Stimulated activated CD4-positive, alpha-beta T cell treated with anti-CD3 and anti-CD28 coated beads, Interleukin-2, amount 100 ng/mL, for 24 hours (primary cell): ENCODE measurements around the gene KPTN.

Source experiments
- DNase-seq, 2 donors: peaks; one replicate each; pipeline ENCODE4 v3.0.0-alpha.2; 2020

KPTN gene

GRCh38 chr19:47464675-47465419 is 19.2 kb downstream of the KPTN start:
- no peak for DNase-seq

DNA sequence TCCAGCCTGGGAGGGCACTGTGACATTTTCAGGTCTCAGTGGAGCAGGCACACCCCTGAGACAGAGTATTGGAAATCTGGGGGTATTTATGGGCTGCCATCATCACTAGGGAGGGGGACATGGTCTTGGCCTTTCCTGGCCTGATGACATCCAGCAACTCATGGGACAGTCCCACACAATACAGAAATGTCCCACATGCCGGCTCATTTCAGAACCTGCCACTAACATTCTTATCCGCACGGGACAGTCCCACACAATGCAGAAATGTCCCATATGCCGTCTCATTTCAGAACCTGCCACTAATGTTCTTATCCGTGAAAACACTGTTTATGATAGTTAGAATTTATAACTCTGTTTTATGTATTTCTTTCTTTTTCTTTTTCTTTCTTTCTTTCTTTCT is 22.1 kb downstream of the KPTN start:
- DNase-seq, result no peak

GRCh38 chr19:47459477-47459876 is 24.5 kb downstream of the KPTN start:
- DNase-seq, result no peak

DNA sequence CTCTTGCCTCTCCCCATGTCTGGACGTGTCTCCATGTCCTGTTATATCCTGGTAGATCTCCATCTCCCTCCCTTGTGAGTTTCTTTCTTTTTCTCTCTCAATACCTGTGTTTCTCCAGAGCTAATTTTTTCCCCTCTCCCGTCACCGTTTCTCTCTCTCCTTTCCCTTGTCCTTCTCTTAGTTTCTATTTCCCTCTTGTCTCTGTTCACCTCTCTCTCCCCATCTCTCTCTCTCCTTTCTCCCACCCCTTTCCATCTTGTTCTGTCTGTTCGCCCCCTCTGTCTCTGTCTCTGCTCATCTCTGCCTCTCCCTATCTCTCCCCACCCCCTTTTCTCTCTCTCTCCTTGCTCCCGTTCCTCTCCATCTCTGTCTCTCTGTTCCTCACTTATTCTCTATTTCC is 25.3 kb downstream of the KPTN start:
- DNase-seq, result no peak

DNA sequence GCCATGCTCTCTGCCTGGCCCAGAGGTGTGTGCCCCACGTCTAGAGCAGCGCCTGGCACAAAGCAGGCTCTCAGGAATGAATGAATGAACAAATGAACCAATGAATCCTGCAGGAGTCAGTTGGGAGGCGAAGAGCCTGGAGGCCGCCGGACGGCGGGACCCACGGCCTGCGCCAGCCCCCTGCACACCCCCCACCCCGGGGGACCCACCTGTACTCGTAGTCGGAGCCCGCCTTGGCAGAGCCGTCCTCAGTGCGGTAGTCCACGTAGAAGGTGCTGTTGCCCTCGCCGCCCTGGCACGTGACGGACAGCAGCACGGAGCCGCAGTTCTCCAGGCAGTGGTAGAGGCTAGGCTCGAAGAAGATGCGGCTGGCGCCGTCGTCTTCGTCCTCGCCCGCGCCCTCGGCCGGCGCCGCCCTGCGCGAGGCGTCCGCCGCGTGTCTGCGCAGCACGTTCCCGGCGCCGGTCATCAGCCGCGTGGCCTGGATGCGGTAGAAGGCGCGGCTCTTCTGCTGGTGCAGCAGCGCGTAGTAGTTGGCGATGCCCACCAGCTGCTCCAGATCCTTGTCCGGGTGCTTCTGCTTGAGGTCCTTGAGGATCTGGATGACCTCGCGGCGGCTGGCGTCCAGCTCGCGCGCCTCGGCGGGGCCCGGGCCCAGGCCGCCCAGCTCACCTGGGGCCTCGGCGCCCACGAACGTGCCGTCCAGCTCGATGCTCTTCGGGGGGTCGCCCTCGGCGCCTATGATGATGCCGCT is 27.1 kb downstream of the KPTN start:
- DNase-seq, result no peak

DNA sequence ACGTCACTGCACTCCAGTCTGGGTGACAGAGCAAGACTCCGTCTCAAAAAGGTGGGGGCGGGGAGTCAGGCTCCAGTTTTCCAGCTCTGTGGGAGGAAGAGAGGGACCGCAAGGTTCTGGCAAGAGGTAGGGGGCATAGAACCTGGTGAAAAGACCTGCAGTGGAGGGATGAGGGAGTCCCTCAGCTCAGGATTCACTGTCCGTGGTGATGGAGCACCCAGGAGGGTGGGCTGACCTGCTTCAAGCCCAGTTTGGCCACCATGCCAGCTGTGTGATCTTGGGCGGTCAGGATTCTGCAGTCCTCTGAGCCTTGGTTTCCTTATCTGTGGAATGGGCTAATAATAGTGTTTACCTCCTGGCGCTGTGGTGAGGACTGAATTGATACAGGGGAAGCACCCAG is 33.5 kb downstream of the KPTN start:
- no peak for DNase-seq

DNA sequence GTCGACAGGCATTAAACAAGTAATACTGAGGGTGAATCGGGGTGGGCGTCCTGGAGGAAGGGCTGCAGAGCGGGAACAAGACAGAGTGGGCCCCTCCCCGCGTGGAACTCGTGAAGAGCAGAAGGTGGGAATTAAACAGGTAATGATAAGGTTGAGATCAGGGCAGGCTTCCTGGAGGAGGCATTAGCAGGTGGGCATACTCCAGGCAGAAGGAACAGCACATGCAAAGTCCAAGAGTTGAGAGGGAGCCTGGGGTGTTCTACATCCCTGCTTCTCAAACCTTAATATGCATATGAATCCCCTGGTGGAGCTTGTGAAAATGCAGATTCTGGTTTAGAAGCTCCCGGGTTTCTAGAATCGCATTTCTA is 35.7 kb downstream of the KPTN start:
- no peak for DNase-seq

DNA sequence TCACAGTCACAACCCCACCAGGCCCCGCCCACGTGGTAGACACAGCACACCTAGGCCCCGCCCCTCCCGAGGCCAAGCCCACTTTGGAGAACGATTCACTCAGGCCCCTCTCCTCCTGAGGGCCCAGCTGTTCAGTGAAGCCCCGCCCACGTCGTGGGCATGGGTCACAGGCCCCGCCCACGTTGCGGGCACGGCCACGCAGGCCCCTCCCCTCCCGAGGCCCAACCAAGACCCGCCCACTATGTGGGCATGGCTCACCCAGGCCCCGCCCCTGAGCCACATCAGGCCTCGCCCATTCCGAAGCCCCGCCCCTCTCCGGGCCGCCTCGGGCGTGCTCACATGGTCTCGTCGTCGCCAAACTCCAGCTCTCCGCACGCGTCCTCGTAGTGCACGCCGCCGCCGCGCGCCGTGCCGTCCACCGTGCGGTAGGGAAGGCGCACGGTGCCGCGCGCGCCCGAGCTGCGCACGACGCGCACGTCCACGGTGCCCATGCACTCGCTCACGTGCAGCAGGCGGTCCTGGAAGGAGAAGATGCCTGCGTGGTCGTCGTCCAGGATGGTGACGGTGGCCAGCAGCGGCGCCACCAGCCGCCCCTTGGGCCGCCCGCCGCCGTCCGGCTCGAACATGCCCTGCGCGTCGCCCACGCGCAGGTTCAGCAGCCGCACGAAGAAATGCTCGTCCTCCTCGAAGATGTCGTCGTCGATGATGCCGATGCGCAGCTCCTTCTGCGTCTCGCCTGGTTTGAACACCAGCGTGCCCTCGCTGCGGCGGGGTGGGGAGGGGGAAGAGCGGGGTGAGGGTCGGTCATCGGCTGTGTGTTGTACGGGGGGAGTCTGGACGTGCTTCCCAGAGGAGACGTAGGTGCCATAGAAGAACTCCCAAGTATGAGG is 36.3 kb downstream of the KPTN start:
- DNase-seq, result peak; percentile 61 to 75

- peak in 1 of 2 donors; percentile 55 for DNase-seq
Measured at GRCh38 chr19:47446534-47447469, 37.2 kb downstream of the KPTN start.

- peak; percentile 53 to 61 for DNase-seq
Measured at GRCh38 chr19:47445937-47446402, 38.0 kb downstream of the KPTN start.

GRCh38 chr19:47445527-47445926 is 38.5 kb downstream of the KPTN start:
- DNase-seq, result no peak

DNA sequence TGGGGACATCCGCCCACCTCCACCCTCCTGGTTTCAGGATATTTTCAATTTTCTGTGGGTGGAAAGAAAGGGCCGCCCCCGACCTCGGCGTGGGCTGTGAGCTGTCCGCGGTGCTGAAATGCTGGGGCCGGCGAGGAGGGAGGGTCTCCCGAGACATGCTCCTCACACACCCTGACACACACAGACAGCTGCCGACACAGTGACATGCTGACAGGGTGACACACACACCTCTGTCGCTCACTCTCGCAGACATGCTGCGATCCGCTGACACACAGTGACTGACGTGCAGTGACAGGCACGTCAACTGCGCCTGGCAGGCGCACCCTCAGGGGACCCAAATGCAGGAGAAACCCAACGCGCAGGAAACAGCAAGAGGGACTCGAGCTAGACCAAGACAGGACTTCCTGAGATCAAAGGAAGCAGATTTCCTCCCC is 39.6 kb downstream of the KPTN start:
- DNase-seq, result peak in 1 of 2 donors; percentile 37

- DNase-seq, result no peak
Measured at GRCh38 chr19:47443331-47443730, 40.7 kb downstream of the KPTN start.

DNA sequence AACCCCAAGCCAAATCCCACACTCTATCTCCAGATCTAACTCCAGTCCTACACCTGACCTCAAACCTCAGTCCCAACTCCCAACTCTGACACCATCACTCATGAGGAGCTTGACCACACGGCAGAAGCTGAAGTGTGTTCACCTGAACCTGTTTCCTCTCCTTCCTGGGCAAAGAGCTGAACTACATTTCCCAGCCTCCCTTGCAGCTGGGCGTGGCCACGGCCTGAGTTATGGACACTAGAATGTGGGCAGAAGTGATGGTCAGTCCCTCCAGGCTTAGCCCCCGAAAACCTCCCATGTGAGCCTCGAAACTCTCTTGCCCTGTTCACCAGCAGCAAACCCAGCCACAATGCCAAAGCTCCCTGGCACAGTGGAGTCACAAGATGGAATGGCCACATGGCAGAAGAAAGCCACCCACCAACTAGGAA is 45.2 kb downstream of the KPTN start:
- DNase-seq, result no peak

- no peak for DNase-seq
Measured at GRCh38 chr19:47437500-47437899, 46.5 kb downstream of the KPTN start.

GRCh38 chr19:47436712-47437401 is 47.2 kb downstream of the KPTN start:
- peak; percentile 88 to 89 for DNase-seq

- no peak for DNase-seq
Measured at GRCh38 chr19:47435883-47436417, 48.1 kb downstream of the KPTN start.

- DNase-seq, result no peak
Measured at GRCh38 chr19:47435196-47435595, 48.8 kb downstream of the KPTN start.

GRCh38 chr19:47434088-47434487 is 49.9 kb downstream of the KPTN start:
- no peak for DNase-seq

DNA sequence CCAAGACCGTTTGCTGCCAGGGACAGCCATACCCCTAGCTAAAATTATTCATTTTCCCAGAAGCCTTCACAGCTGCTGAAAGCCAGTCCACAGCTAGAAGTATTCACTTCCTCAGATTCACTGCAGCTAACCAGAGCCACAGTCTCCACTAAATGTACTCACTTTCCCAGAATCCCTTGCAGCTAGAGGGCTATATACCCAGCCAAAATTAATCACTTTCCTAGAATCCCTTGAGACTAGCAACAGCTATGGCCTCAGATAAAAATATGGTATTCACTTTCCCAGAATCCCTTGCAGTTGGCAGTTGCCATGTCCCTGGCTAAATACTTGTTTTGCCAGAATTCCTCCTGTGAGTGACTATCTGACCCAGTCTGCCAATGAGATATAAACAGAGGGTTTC is 50.9 kb downstream of the KPTN start:
- no peak for DNase-seq

- DNase-seq, result no peak
Measured at GRCh38 chr19:47432499-47432898, 51.5 kb downstream of the KPTN start.
